HepG2 (cell line): ENCODE results near the gene YPEL4. TPM values are rescaled to one million over a fixed set of nuclear protein-coding genes. Genes with fewer than 3 reads are reported as not detected.

Experiments
- ATF2 ChIP-seq: sonication (generic); formaldehyde crosslinking; IDR thresholded peaks from 2 replicates; pipeline ENCODE4 v1.4.0; 2020; ENCODE audit warnings: missing genetic modification reagents
- GFI1 ChIP-seq: sonication (generic); formaldehyde crosslinking; IDR thresholded peaks from 2 replicates; pipeline ENCODE4 v1.5.0; 2020; ENCODE audit warnings: missing genetic modification reagents, mild to moderate bottlenecking, borderline replicate concordance
- HNF4G ChIP-seq, 2 experiments: sonication (generic) in 1 of 2; formaldehyde crosslinking in 1 of 2; IDR thresholded peaks; 2 replicates each; pipeline versions ENCODE4 v1.4.0 to v1.6.1; 2011 to 2020; ENCODE audit warnings: borderline replicate concordance in 2 of 2, low read depth in 2 of 2, mild to moderate bottlenecking in 2 of 2, low read length in 1 of 2, missing genetic modification reagents in 1 of 2, moderate library complexity in 1 of 2
- MBNL3 ChIP-seq: fragments of 250-450 bp; sonication (Bioruptor Pico); conservative IDR thresholded peaks from 2 replicates; pipeline ENCODE4 v1.8.0; 2022; ENCODE audit warnings: mild to moderate bottlenecking, inconsistent platforms
- NR2F2 ChIP-seq: IDR thresholded peaks from 2 replicates; pipeline ENCODE4 v1.6.1; 2012; ENCODE audit warnings: low read depth, inconsistent platforms, borderline replicate concordance
- NR2F6 ChIP-seq, 2 experiments: IDR thresholded peaks; 2 replicates each; pipeline ENCODE4 v1.6.1; 2016; ENCODE audit warnings: antibody characterized with exemption in 1 of 2, mild to moderate bottlenecking in 1 of 2
- ONECUT2 ChIP-seq: sonication (generic); formaldehyde crosslinking; IDR thresholded peaks from 2 replicates; pipeline ENCODE4 v1.4.0; 2020; ENCODE audit warnings: missing genetic modification reagents
- PTBP1 ChIP-seq: fragments of 200-400 bp; formaldehyde crosslinking; IDR thresholded peaks from 2 replicates; pipeline ENCODE4 v1.6.1; 2018; ENCODE audit warnings: low read length, low read depth; ENCODE audit not compliant: poor library complexity, severe bottlenecking
- SAFB2 ChIP-seq: sonication (generic); formaldehyde crosslinking; IDR thresholded peaks from 2 replicates; pipeline ENCODE4 v1.5.1; 2020; ENCODE audit warnings: missing genetic modification reagents, low read depth, mild to moderate bottlenecking, borderline replicate concordance
- SRSF4 ChIP-seq: fragments of 200-400 bp; formaldehyde crosslinking; IDR thresholded peaks from one replicate; pipeline ENCODE4 v1.6.1; 2018; ENCODE audit warnings: mild to moderate bottlenecking, low read depth, low read length, moderate library complexity; ENCODE audit not compliant: poor library complexity, severe bottlenecking
- ZBTB37 ChIP-seq: sonication (generic); formaldehyde crosslinking; IDR thresholded peaks from 2 replicates; pipeline ENCODE4 v1.4.0; 2020; ENCODE audit warnings: mild to moderate bottlenecking, missing genetic modification reagents
- ZNF619 ChIP-seq: sonication (generic); formaldehyde crosslinking; IDR thresholded peaks from 2 replicates; pipeline ENCODE4 v1.4.0; 2020; ENCODE audit warnings: mild to moderate bottlenecking, missing genetic modification reagents
- polyA plus RNA-seq, 8 experiments: library from polyadenylated mRNA; depleted of rRNA in 3 of 8; stranded (reverse) in 7 of 8; unstranded in 1 of 8; fragments of >200 nt; fragmentation: Illumina TruSeq in 4 of 8; extraction: Trizol in 4 of 8; gene quantifications; 2 replicates each; pipeline versions ENCODE4 v1.2.1 to v1.2.3, GENCODE V29; 2011 to 2016; ENCODE audit warnings: low read depth in 4 of 8, missing spikeins in 1 of 8, mixed read lengths in 1 of 8; ENCODE audit not compliant: insufficient read depth in 1 of 8
- total RNA-seq, 5 experiments: library from RNA; depleted of rRNA; stranded (reverse); fragments of >200 nt; fragmentation: Illumina TruSeq; extraction: Trizol; gene quantifications; 2 replicates each; pipeline ENCODE4 v1.2.3, GENCODE V29; 2016; ENCODE audit warnings: low read depth in 1 of 5

YPEL4 gene
- total and polyA plus RNA-seq, 2 of the 13 experiments (the other 11 are each of a cell fraction or from before 2014, with no cell fraction given), result 0.04 TPM; not detected in 1

- peak; percentile 51; the same call in 1 of the 2 replicates for TF ChIP-seq HNF4G (IDR thresholded peaks at IDR 0.05; ENCODE audit: borderline replicate concordance, low read depth, low read length)
- no peak for TF ChIP-seq HNF4G (CRISPR knock-in tag; IDR thresholded peaks at IDR 0.05; ENCODE audit: borderline replicate concordance, low read depth)
- 0 out of 2 replicates have a peak, but pooled peaks have one; percentile 50 for TF ChIP-seq ONECUT2 (CRISPR knock-in tag)
- no peak for TF ChIP-seq ZNF619 (CRISPR knock-in tag)
- TF ChIP-seq GFI1 (CRISPR knock-in tag), result no peak
- no peak for TF ChIP-seq SRSF4
- TF ChIP-seq NR2F2, result peak; percentile 61
- TF ChIP-seq NR2F6 (IDR thresholded peaks at IDR 0.05), result peak; percentile 47
- TF ChIP-seq NR2F6 (CRISPR knock-in tag; IDR thresholded peaks at IDR 0.05), result no peak
- no peak for TF ChIP-seq SAFB2 (CRISPR knock-in tag)
- TF ChIP-seq PTBP1, result no peak
- TF ChIP-seq MBNL3, result no peak
- no peak for TF ChIP-seq ZBTB37 (CRISPR knock-in tag)
- no peak for TF ChIP-seq ATF2 (CRISPR knock-in tag)
Measured at GRCh38 chr11:57616595-57616994, 33.1 kb downstream of the YPEL4 start (continued).
